ENCODE results near the gene RD3L.

RD3L gene

DNA sequence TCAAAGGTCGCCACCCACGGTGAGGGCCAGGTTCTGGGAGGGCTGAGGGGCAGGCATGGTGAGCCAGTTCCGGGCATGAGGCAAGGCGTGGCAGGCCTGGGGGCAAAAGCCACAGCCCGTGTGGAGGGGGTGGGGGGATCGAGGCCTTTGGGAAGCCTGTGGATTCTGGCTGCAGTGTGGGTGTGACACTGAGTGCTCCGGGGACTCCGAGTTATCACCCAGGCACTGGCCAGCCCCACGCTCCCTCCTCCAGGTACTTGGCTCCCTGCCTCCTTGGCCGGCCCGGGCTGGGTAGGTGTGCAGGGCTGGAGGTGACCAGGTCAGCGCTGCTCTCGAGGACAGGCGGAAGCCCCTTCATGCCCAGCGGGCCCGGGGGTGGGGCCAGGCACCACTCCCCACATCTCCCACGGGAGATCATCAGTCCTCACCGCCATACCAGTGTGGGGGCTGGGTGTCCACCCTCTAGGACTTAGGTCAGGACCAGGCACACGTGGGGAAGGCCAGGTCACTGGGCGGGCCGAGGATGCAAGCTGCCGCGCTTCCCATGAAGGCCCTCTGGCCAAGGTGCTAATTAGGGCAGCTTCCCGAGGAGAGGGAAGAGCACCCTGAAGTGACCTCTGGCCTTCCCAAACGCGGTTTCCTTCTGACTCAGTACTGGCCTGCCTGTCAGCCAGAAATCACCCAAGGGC lies 48.2 kb downstream of the RD3L start:
- DNase-seq (ENCODE audit: low read depth) = no peak

GRCh38 chr14:103892247-103892646 lies 50.1 kb downstream of the RD3L start:
- no peak for DNase-seq (ENCODE audit: low read depth)

- no peak for DNase-seq (ENCODE audit: low read depth)
Observed at GRCh38 chr14:103891667-103892215, 50.6 kb downstream of the RD3L start.

GRCh38 chr14:103890821-103891666 lies 51.3 kb downstream of the RD3L start:
- no peak for DNase-seq (ENCODE audit: low read depth)
